SK-N-SH (cell line): ENCODE measurements around the gene ATF3. TPM values are rescaled to one million over a fixed set of nuclear protein-coding genes. Genes with fewer than 3 reads are reported as not detected.

Experiments
- CTCF ChIA-PET: fragments of 300-600, 350-600 bp; formaldehyde crosslinking; extraction: SDS; loops from one replicate; lab custom pipeline; 2021; lab: Yijun Ruan, JAX
- POLR2A ChIA-PET: fragments of 350-600 bp; sonication (Branson Sonifier 250); formaldehyde crosslinking; extraction: SDS; loops from one replicate; lab custom pipeline; 2020; ENCODE audit warnings: antibody characterized with exemption, inconsistent platforms; lab: Yijun Ruan, JAX
- DNase-seq: peaks from one replicate; pipeline ENCODE4 v3.0.0; 2012
- H2AFZ ChIP-seq: fragments of 200-600 bp; sonication (generic); 2 replicates; pipeline ENCODE4 v1.8.1; 2016; ENCODE audit warnings: antibody characterized with exemption, mild to moderate bottlenecking, low read depth
- H3F3A ChIP-seq: fragments of 200-600 bp; sonication (generic); replicated peaks from 2 replicates; pipeline ENCODE3; 2016; ENCODE audit warnings: antibody characterized with exemption, mild to moderate bottlenecking; ENCODE audit not compliant: insufficient read depth
- H3K27ac ChIP-seq, 2 experiments: fragments of 200-500 bp in 1 of 2; fragments of 200-600 bp in 1 of 2; sonication (Bioruptor generic) in 1 of 2; sonication (generic), shearing (Covaris generic) in 1 of 2; 2 replicates each; pipeline versions ENCODE4 v1.5.1 to v1.6.1; 2014 to 2016; ENCODE audit warnings: low read depth in 2 of 2, inconsistent platforms in 1 of 2, low read length in 1 of 2, mild to moderate bottlenecking in 1 of 2, mixed read lengths in 1 of 2
- H3K27me3 ChIP-seq: fragments of 200-600 bp; sonication (generic), shearing (Covaris generic); 2 replicates; pipeline ENCODE4 v1.6.1; 2016; ENCODE audit warnings: mixed run types; ENCODE audit not compliant: insufficient read depth
- H3K36me3 ChIP-seq, 2 experiments: fragments of 200-500 bp in 1 of 2; fragments of 200-600 bp in 1 of 2; sonication (Bioruptor generic) in 1 of 2; sonication (generic) in 1 of 2; replicated peaks in 1 of 2; 2 replicates each; pipeline versions ENCODE3 to v1.5.1; 2014 to 2016; ENCODE audit warnings: low read length in 1 of 2, mild to moderate bottlenecking in 1 of 2; ENCODE audit not compliant: insufficient read depth in 2 of 2, control insufficient read depth in 1 of 2
- H3K4me1 ChIP-seq, 2 experiments: fragments of 200-500 bp in 1 of 2; fragments of 200-600 bp in 1 of 2; sonication (Bioruptor generic) in 1 of 2; sonication (generic), shearing (Covaris generic) in 1 of 2; 2 replicates each; pipeline versions ENCODE4 v1.5.1 to v1.6.1; 2014 to 2016; ENCODE audit warnings: low read depth in 1 of 2, low read length in 1 of 2, mixed run types in 1 of 2; ENCODE audit not compliant: insufficient read depth in 2 of 2, control insufficient read depth in 1 of 2
- H3K4me2 ChIP-seq: fragments of 200-600 bp; sonication (generic), shearing (Covaris generic); 2 replicates; pipeline ENCODE4 v1.6.1; 2017; ENCODE audit warnings: mixed run types
- H3K4me3 ChIP-seq, 2 experiments: fragments of 200-500 bp in 1 of 2; fragments of 200-600 bp in 1 of 2; sonication (Bioruptor generic) in 1 of 2; sonication (generic), shearing (Covaris generic) in 1 of 2; 2 replicates each; pipeline versions ENCODE4 v1.5.1 to v1.8.1; 2014 to 2016; ENCODE audit warnings: low read depth in 2 of 2, inconsistent platforms in 1 of 2, low read length in 1 of 2, mild to moderate bottlenecking in 1 of 2, mixed read lengths in 1 of 2, moderate library complexity in 1 of 2
- H3K79me2 ChIP-seq: fragments of 200-600 bp; sonication (generic); 2 replicates; pipeline ENCODE4 v1.8.1; 2017; ENCODE audit warnings: mild to moderate bottlenecking; ENCODE audit not compliant: insufficient read depth
- H3K9ac ChIP-seq: fragments of 200-600 bp; sonication (generic); 2 replicates; pipeline ENCODE4 v1.6.1; 2017; ENCODE audit warnings: mixed run types
- H3K9me2 ChIP-seq: fragments of 200-600 bp; sonication (generic); 2 replicates; pipeline ENCODE4 v1.6.1; 2017; ENCODE audit warnings: mixed run types
- H3K9me3 ChIP-seq: fragments of 200-600 bp; sonication (generic); 2 replicates; pipeline ENCODE4 v1.6.1; 2017; ENCODE audit warnings: mixed run types, mild to moderate bottlenecking, moderate library complexity
- H4K20me1 ChIP-seq: fragments of 200-600 bp; sonication (generic); 2 replicates; pipeline ENCODE4 v1.6.1; 2017; ENCODE audit warnings: mild to moderate bottlenecking, mixed run types; ENCODE audit not compliant: insufficient read depth
- CHD2 ChIP-seq: fragments of 150-350 bp; IDR thresholded peaks from 2 replicates; pipeline ENCODE4 v1.6.1; 2018; ENCODE audit warnings: low read length; ENCODE audit not compliant: partially characterized antibody
- EP300 ChIP-seq, 2 experiments: IDR thresholded peaks; 2 replicates each; pipeline versions ENCODE4 v1.4.0 to v1.6.1; 2012; ENCODE audit warnings: borderline replicate concordance in 1 of 2, low read depth in 1 of 2, low read length in 1 of 2
- FOXJ3 ChIP-seq: sonication (generic); formaldehyde crosslinking; IDR thresholded peaks from 2 replicates; pipeline ENCODE4 v1.5.1; 2020; ENCODE audit warnings: mild to moderate bottlenecking, missing genetic modification reagents
- GABPA ChIP-seq: IDR thresholded peaks from 2 replicates; pipeline ENCODE4 v1.4.0; 2012; ENCODE audit warnings: low read depth, mild to moderate bottlenecking
- GATA2 ChIP-seq: sonication (generic); formaldehyde crosslinking; IDR thresholded peaks from 2 replicates; pipeline ENCODE4 v1.5.0; 2020; ENCODE audit warnings: mild to moderate bottlenecking, missing genetic modification reagents
- IRF3 ChIP-seq: fragments of 150-350 bp; IDR thresholded peaks from 2 replicates; pipeline ENCODE4 v1.6.1; 2016; ENCODE audit warnings: mild to moderate bottlenecking, low read depth, low read length
- JUND ChIP-seq: IDR thresholded peaks from 2 replicates; pipeline ENCODE4 v1.4.0; 2012
- MEF2A ChIP-seq: IDR thresholded peaks from 2 replicates; pipeline ENCODE4 v1.4.0; 2012; ENCODE audit warnings: low read depth, borderline replicate concordance
- NRF1 ChIP-seq: IDR thresholded peaks from 2 replicates; pipeline ENCODE4 v1.6.1; 2012; ENCODE audit warnings: low read depth, mild to moderate bottlenecking, low read length
- POLR2AphosphoS5 ChIP-seq: IDR thresholded peaks from 2 replicates; pipeline ENCODE4 v1.6.1; 2012; ENCODE audit warnings: low read depth, low read length
- RAD21 ChIP-seq: IDR thresholded peaks from 2 replicates; pipeline ENCODE4 v1.6.1; 2012; ENCODE audit warnings: mild to moderate bottlenecking, low read length
- RFX5 ChIP-seq: IDR thresholded peaks from 2 replicates; pipeline ENCODE4 v1.6.1; 2012; ENCODE audit warnings: mild to moderate bottlenecking, improper control_type of control experiment, low read length
- RXRA ChIP-seq: IDR thresholded peaks from 2 replicates; pipeline ENCODE4 v1.4.0; 2012; ENCODE audit warnings: low read depth, mild to moderate bottlenecking, borderline replicate concordance
- TAF1 ChIP-seq: IDR thresholded peaks from 2 replicates; pipeline ENCODE4 v1.6.1; 2012; ENCODE audit warnings: low read depth, mild to moderate bottlenecking, low read length, moderate library complexity, borderline replicate concordance
- USF1 ChIP-seq: IDR thresholded peaks from 2 replicates; pipeline ENCODE4 v1.4.0; 2012; ENCODE audit warnings: low read depth, borderline replicate concordance
- YY1 ChIP-seq: IDR thresholded peaks from 2 replicates; pipeline ENCODE4 v1.4.0; 2012; ENCODE audit warnings: low read depth, mild to moderate bottlenecking
- WGBS: methylation state at CpG from one replicate; pipeline ENCODE4 v1.1.6; 2017; ENCODE audit warnings: low lambda C conversion rate; 5-methylcytosine and 5-hydroxymethylcytosine counted together
- polyA plus RNA-seq, 3 experiments: library from polyadenylated mRNA; depleted of rRNA; stranded (reverse); fragments of >200 nt; gene quantifications; 2 replicates each; pipeline ENCODE4 v1.2.3, GENCODE V29; 2012
- TF ChIP-seq, protein P1 (sequence below): IDR thresholded peaks from 2 replicates; pipeline ENCODE4 v1.4.0; 2012; ENCODE audit warnings: low read depth
- TF ChIP-seq, protein P2 (sequence below): fragments of 200-600 bp; sonication (generic); IDR thresholded peaks from 2 replicates; pipeline ENCODE4 v1.6.1; 2017; ENCODE audit warnings: antibody characterized with exemption, mild to moderate bottlenecking, moderate library complexity

Gene ATF3
- polyA plus RNA-seq, 1 of the 3 experiments (the other 2 are of a cell fraction) = 29.7 TPM

DNA sequence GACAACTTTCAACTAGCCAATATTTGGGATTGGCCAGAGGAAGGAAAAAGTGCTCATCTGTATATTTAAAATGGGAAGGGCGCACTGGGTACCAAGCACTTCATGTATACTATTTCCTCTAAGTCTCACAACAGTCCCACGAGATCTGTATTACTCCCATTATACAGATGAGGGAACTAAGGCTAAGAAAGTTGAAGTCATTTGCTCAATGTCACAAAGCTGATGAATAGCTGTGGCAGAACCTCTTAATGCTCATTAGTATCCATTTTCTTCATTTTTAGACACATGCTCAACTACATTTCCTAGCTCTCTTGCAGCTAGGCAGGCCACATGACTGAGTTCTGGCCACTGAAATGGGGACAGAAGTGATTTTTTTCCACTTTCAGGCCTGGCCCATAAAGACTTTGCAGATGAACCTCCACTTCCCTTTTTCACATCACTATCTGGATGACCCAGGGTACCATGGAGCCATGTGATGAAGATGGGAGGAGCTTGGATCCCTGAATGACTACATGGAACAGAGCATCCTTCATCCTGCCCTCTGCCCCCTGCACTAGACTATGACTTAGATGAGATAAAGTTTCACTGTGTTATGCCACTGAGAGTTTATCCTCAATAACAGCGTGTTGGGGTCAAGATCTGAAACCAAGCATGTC lies 31.8 kb downstream of the ATF3 start:
- CTCF ChIA-PET = interaction anchor here (0.7 to 1.5 kb wide), 3 partner anchors 10 to 163 kb away, joined by 3 to 5 read pairs (median 3); no protein-coding TSS in a partner anchor
- Histone ChIP-seq H3K9ac (no peak overlapping the region), H3F3A (no peaks in the 10 kb centered on the region), H3K27me3 (peaks cover 40% of the 10 kb centered on the region; the same call in 1 of the 2 replicates), H3K79me2 (no peaks in the 10 kb centered on the region), H3K9me2 (no peaks in the 10 kb centered on the region), H3K27ac (no peak overlapping the region), H3K9me3 (no peaks in the 10 kb centered on the region), H4K20me1 (no peaks in the 10 kb centered on the region), H3K4me1 (peaks cover 11 to 40% of the 10 kb centered on the region in 2 experiments), H2AFZ (no peak overlapping the region), H3K4me3 (no peak overlapping the region), H3K36me3 (no peaks in the 10 kb centered on the region), H3K4me2 (no peak overlapping the region)
- 48% methylated on average over 3 of the region's 3 CpGs for WGBS
- no peak for TF ChIP-seq POLR2AphosphoS5
- no peak for TF ChIP-seq RFX5
- TF ChIP-seq, protein P1, sequence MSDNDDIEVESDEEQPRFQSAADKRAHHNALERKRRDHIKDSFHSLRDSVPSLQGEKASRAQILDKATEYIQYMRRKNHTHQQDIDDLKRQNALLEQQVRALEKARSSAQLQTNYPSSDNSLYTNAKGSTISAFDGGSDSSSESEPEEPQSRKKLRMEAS = no peak
- no peak for TF ChIP-seq TAF1
- TF ChIP-seq USF1 = no peak
- no peak for TF ChIP-seq IRF3
- TF ChIP-seq NRF1 = no peak
- no peak for TF ChIP-seq RAD21
- TF ChIP-seq FOXJ3 (CRISPR knock-in tag) = no peak
- no peak for TF ChIP-seq MEF2A
- no peak for TF ChIP-seq RXRA
- TF ChIP-seq JUND = no peak
- TF ChIP-seq YY1 = no peak
- no peak for TF ChIP-seq EP300 (IDR thresholded peaks at IDR 0.05; ENCODE audit: borderline replicate concordance in 1 of 2, low read depth in 1 of 2, low read length in 1 of 2)
- TF ChIP-seq, protein P2, sequence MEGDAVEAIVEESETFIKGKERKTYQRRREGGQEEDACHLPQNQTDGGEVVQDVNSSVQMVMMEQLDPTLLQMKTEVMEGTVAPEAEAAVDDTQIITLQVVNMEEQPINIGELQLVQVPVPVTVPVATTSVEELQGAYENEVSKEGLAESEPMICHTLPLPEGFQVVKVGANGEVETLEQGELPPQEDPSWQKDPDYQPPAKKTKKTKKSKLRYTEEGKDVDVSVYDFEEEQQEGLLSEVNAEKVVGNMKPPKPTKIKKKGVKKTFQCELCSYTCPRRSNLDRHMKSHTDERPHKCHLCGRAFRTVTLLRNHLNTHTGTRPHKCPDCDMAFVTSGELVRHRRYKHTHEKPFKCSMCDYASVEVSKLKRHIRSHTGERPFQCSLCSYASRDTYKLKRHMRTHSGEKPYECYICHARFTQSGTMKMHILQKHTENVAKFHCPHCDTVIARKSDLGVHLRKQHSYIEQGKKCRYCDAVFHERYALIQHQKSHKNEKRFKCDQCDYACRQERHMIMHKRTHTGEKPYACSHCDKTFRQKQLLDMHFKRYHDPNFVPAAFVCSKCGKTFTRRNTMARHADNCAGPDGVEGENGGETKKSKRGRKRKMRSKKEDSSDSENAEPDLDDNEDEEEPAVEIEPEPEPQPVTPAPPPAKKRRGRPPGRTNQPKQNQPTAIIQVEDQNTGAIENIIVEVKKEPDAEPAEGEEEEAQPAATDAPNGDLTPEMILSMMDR = no peak
- TF ChIP-seq CHD2 = no peak
- no peak for TF ChIP-seq GATA2
- no peak for TF ChIP-seq GABPA
- no peak for DNase-seq
- POLR2A ChIA-PET = interaction anchor here (1.5 kb wide), 1 partner anchor 32 kb away, joined by 4 read pairs; the partner anchor contains the start of gene ATF3
